AG04449 (cell line): Measurements from ENCODE around the gene GINS2.

ENCODE experiments used
- CTCF ChIA-PET: fragments of 350-600 bp; formaldehyde crosslinking; extraction: SDS; loops from one replicate; lab custom pipeline; 2021; ENCODE audit warnings: antibody characterized with exemption; lab: Yijun Ruan, JAX
- POLR2A ChIA-PET: fragments of 400-600, 350-600 bp; formaldehyde crosslinking; extraction: SDS; loops from one replicate; lab custom pipeline; 2020; ENCODE audit warnings: antibody characterized with exemption, inconsistent platforms; lab: Yijun Ruan, JAX
- DNase-seq: peaks from one replicate; pipeline ENCODE4 v3.0.0-alpha.2; 2010; ENCODE audit warnings: low read depth, low spot score
- H3K4me3 ChIP-seq: 2 replicates; pipeline ENCODE4 v1.5.1; 2011; ENCODE audit warnings: low read depth, mild to moderate bottlenecking, control low read depth, low read length
- CTCF ChIP-seq: IDR thresholded peaks from one replicate; pipeline ENCODE4 v1.5.1; 2011; ENCODE audit warnings: mild to moderate bottlenecking, moderate library complexity, low read length, control low read depth, inconsistent platforms; ENCODE audit not compliant: insufficient read depth; ENCODE audit errors: missing control alignments

The GINS2 gene

GRCh38 chr16:85658504-85659326 lies 30.0 kb downstream of the GINS2 start:
- TF ChIP-seq CTCF: no peak
- ChIA-PET CTCF (interaction anchor here (0.6 to 9.4 kb wide), 35 partner anchors 9 to 544 kb away, joined by 3 to 145 read pairs (median 4); partner anchors contain the start of genes C16orf74 and GINS2), POLR2A (no interaction called here)
- no peak overlapping the region for H3K4me3 ChIP-seq
- DNase-seq: no peak

GRCh38 chr16:85657996-85658395 lies 30.8 kb downstream of the GINS2 start:
- no peak overlapping the region for H3K4me3 ChIP-seq
- ChIA-PET CTCF (interaction anchor here (0.8 to 9.4 kb wide), 12 partner anchors 8 to 387 kb away, joined by 3 to 145 read pairs (median 4); no protein-coding TSS in a partner anchor), POLR2A (no interaction called here)
- no peak for TF ChIP-seq CTCF
- no peak for DNase-seq

- ChIA-PET CTCF (interaction anchor here (0.8 to 9.4 kb wide), 5 partner anchors 9 to 90 kb away, joined by 4 to 145 read pairs (median 9); no protein-coding TSS in a partner anchor), POLR2A (no interaction called here)
- H3K4me3 ChIP-seq: no peak overlapping the region
- no peak for DNase-seq
- no peak for TF ChIP-seq CTCF
These were observed 31.5 kb downstream of the GINS2 start for GRCh38 chr16:85657267-85657650.

- TF ChIP-seq CTCF: no peak
- CTCF ChIA-PET: interaction anchor here (9.2 to 9.4 kb wide), 2 partner anchors 21 to 61 kb away, joined by 85 to 145 read pairs; no protein-coding TSS in a partner anchor
- DNase-seq: no peak
- POLR2A ChIA-PET: no interaction called here
- H3K4me3 ChIP-seq: no peak overlapping the region
These were observed 32.1 kb downstream of the GINS2 start for GRCh38 chr16:85656351-85657266.

- DNase-seq: no peak
- no peak overlapping the region for H3K4me3 ChIP-seq
- ChIA-PET POLR2A (no interaction called here), CTCF (interaction anchor here (1.0 to 9.4 kb wide), 3 partner anchors 13 to 62 kb away, joined by 3 to 145 read pairs (median 85); no protein-coding TSS in a partner anchor)
- no peak for TF ChIP-seq CTCF
These were observed 33.3 kb downstream of the GINS2 start for GRCh38 chr16:85655216-85656129.
